Esophagus mucosa (tissue), 1 donor: ENCODE results near the gene FGFRL1. TPM values are rescaled to one million over a fixed set of nuclear protein-coding genes. Genes with fewer than 3 reads are reported as not detected.

Experiments used
- total RNA-seq: library from RNA; stranded (reverse); gene quantifications from one replicate; pipeline ENCODE4 v1.2.4, GENCODE V29; 2023
- donor health status: DM: yes; HTN: yes; CAD: no.

FGFRL1 gene
- total RNA-seq, 1 donor from 2014 or later = 2.2 TPM

Other genes with a start within 250 kb of the FGFRL1 start
- 0.92 TPM for gene CPLX1, start 185.5 kb upstream of the FGFRL1 start, total RNA-seq
- gene GAK, start 79.3 kb upstream of the FGFRL1 start, total RNA-seq = 69.1 TPM
- 11.2 TPM for gene TMEM175, start 79.2 kb upstream of the FGFRL1 start, total RNA-seq
- 12.0 TPM for gene DGKQ, start 38.1 kb upstream of the FGFRL1 start, total RNA-seq
- 8.8 TPM for gene IDUA, start 24.6 kb upstream of the FGFRL1 start, total RNA-seq
- not detected for gene SLC26A1, start 18.2 kb upstream of the FGFRL1 start, total RNA-seq
- 1.4 TPM for gene RNF212, start 101.9 kb downstream of the FGFRL1 start, total RNA-seq
- gene SPON2, start 161.0 kb downstream of the FGFRL1 start, total RNA-seq = 9.4 TPM
- 89.4 TPM for gene CTBP1, start 237.5 kb downstream of the FGFRL1 start, total RNA-seq